HG02943 (cell line): ENCODE data around the gene RPL27.

ENCODE experiments used
- ATAC-seq: cut with Tn5 transposase; IDR thresholded peaks from one replicate; pipeline ENCODE4 v1.9.1; 2021; ENCODE audit warnings: mild to moderate bottlenecking, low read depth, moderate library complexity; ENCODE audit not compliant: unreplicated experiment

RPL27 gene

GRCh38 chr17:43020030-43020621 lies 21.9 kb downstream of the RPL27 start:
- ATAC-seq: no peak

GRCh38 chr17:43020789-43021740 lies 22.8 kb downstream of the RPL27 start:
- no peak for ATAC-seq

GRCh38 chr17:43021741-43022512 lies 23.7 kb downstream of the RPL27 start, which contains the start of gene VAT1:
Gene VAT1, minus strand, starts transcription at chr17:43022385. Its CDS starts 63 bp downstream, at chr17:43022322.
- ATAC-seq: no peak

- ATAC-seq: no peak
Observed at GRCh38 chr17:43024407-43025289, 26.4 kb downstream of the RPL27 start, which contains the start of gene RND2. Gene RND2, plus strand, starts transcription at chr17:43025231. Its CDS starts 117 bp downstream, at chr17:43025348.

GRCh38 chr17:43025290-43025657 lies 27.1 kb downstream of the RPL27 start:
- no peak for ATAC-seq

- no peak for ATAC-seq
Observed at GRCh38 chr17:43025766-43026537, 27.7 kb downstream of the RPL27 start.

GRCh38 chr17:43026595-43026994 lies 28.4 kb downstream of the RPL27 start:
- no peak for ATAC-seq

GRCh38 chr17:43027091-43028032 lies 29.1 kb downstream of the RPL27 start:
- ATAC-seq: no peak

GRCh38 chr17:43028221-43028861 lies 30.1 kb downstream of the RPL27 start:
- no peak for ATAC-seq

GRCh38 chr17:43030137-43030767 lies 32.0 kb downstream of the RPL27 start:
- ATAC-seq: no peak

- ATAC-seq: no peak
Observed at GRCh38 chr17:43031666-43032065, 33.4 kb downstream of the RPL27 start.

GRCh38 chr17:43033948-43034881 lies 36.0 kb downstream of the RPL27 start:
- no peak for ATAC-seq

- no peak for ATAC-seq
Observed at GRCh38 chr17:43034894-43035293, 36.7 kb downstream of the RPL27 start.

GRCh38 chr17:43039646-43040045 lies 41.4 kb downstream of the RPL27 start:
- no peak for ATAC-seq

GRCh38 chr17:43040655-43041054 lies 42.4 kb downstream of the RPL27 start:
- no peak for ATAC-seq

- ATAC-seq: no peak
Observed at GRCh38 chr17:43042025-43042628, 43.9 kb downstream of the RPL27 start.
